GM06990 (cell line): ENCODE results near the gene P4HA3.

Source experiments
- DNase-seq: peaks from one replicate; pipeline ENCODE4 v3.0.0-alpha.2; 2011; ENCODE audit not compliant: insufficient read length; ENCODE audit errors: extremely low read depth
- H3K27me3 ChIP-seq: replicated peaks from 2 replicates; pipeline ENCODE4 v1.6.0; 2011; ENCODE audit warnings: low read length; ENCODE audit not compliant: control insufficient read depth, insufficient read depth
- H3K36me3 ChIP-seq: 2 replicates; pipeline ENCODE4 v1.5.1; 2011; ENCODE audit warnings: low read length; ENCODE audit not compliant: control insufficient read depth, insufficient read depth
- H3K4me3 ChIP-seq: replicated peaks from 2 replicates; pipeline ENCODE4 v1.5.1; 2011; ENCODE audit warnings: low read depth, mild to moderate bottlenecking, control low read depth, low read length
- CTCF ChIP-seq: IDR thresholded peaks from 2 replicates; pipeline ENCODE4 v1.5.1; 2011; ENCODE audit warnings: low read length, control low read depth, mild to moderate bottlenecking, inconsistent platforms; ENCODE audit not compliant: insufficient read depth, poor library complexity, severe bottlenecking

The P4HA3 gene

GRCh38 chr11:74257959-74258553 is 53.4 kb downstream of the P4HA3 start:
- TF ChIP-seq CTCF, result no peak
- no peak for DNase-seq
- Histone ChIP-seq H3K4me3 (no peak overlapping the region), H3K36me3 (peaks cover 9% of the 10 kb centered on the region), H3K27me3 (no peaks in the 10 kb centered on the region; the same call in 1 of the 2 replicates)

GRCh38 chr11:74256378-74257133 is 54.9 kb downstream of the P4HA3 start:
- DNase-seq, result no peak
- peaks cover 11% of the 10 kb centered on the region for H3K36me3 ChIP-seq
- no peak for TF ChIP-seq CTCF

GRCh38 chr11:74255741-74256375 is 55.6 kb downstream of the P4HA3 start:
- TF ChIP-seq CTCF, result peak; percentile 84
- DNase-seq, result no peak
- peaks cover 11% of the 10 kb centered on the region for H3K36me3 ChIP-seq
- no peak overlapping the region for H3K4me3 ChIP-seq
- no peaks in the 10 kb centered on the region; the same call in 1 of the 2 replicates for H3K27me3 ChIP-seq

More at GRCh38 chr11:74256378-74257133, 54.9 kb downstream of the P4HA3 start:
- Histone ChIP-seq H3K27me3 (no peaks in the 10 kb centered on the region; the same call in 1 of the 2 replicates), H3K4me3 (no peak overlapping the region)

- TF ChIP-seq CTCF, result no peak
- Histone ChIP-seq H3K27me3 (no peaks in the 10 kb centered on the region), H3K36me3 (peaks cover 13% of the 10 kb centered on the region), H3K4me3 (no peak overlapping the region)
- DNase-seq, result no peak
Observed at GRCh38 chr11:74253361-74253760, 58.1 kb downstream of the P4HA3 start.

- peaks cover 9% of the 10 kb centered on the region for H3K36me3 ChIP-seq
- H3K4me3 ChIP-seq, result no peak overlapping the region
- no peak for DNase-seq
Observed at GRCh38 chr11:74249496-74249895, 61.9 kb downstream of the P4HA3 start.

More at GRCh38 chr11:74249496-74249895, 61.9 kb downstream of the P4HA3 start:
- no peak for TF ChIP-seq CTCF
- H3K27me3 ChIP-seq, result no peaks in the 10 kb centered on the region
